Left ventricle myocardium inferior (tissue), 1 donor: ENCODE measurements around the gene HECW1. TPM values are rescaled to one million over a fixed set of nuclear protein-coding genes. Genes with fewer than 3 reads are reported as not detected.

Experiments used
- DNase-seq: peaks from one replicate; pipeline ENCODE4 v3.0.0-alpha.2; 2020
- H3K27ac ChIP-seq: fragments of 200-600 bp; replicated peaks from 2 replicates; pipeline ENCODE4 v1.8.0; 2021
- H3K27me3 ChIP-seq: fragments of 200-600 bp; 2 replicates; pipeline ENCODE4 v1.8.0; 2021; ENCODE audit warnings: low read depth
- H3K36me3 ChIP-seq: fragments of 200-600 bp; 2 replicates; pipeline ENCODE4 v1.8.0; 2021
- H3K4me1 ChIP-seq: fragments of 200-600 bp; 2 replicates; pipeline ENCODE4 v1.8.0; 2021
- H3K4me3 ChIP-seq: fragments of 200-600 bp; 2 replicates; pipeline ENCODE4 v1.8.0; 2021; ENCODE audit warnings: mild to moderate bottlenecking, moderate library complexity
- H3K9me3 ChIP-seq: fragments of 200-600 bp; replicated peaks from 2 replicates; pipeline ENCODE4 v1.8.0; 2021
- intact Hi-C: fragments of 100-400 bp; cut with micrococcal nuclease; formaldehyde crosslinking; loops from one replicate; pipeline ENCODE4 v1.11.0; 2022
- total RNA-seq: library from RNA; stranded (reverse); fragmentation: NEBNext Ultra II Directional; extraction: Animal tissue kit (Norgen Biotek cat#: 25700); gene quantifications from one replicate; pipeline ENCODE4 v1.2.1, GENCODE V29; 2021
- TF ChIP-seq, protein P1 (sequence below): fragments of 200-600 bp; IDR thresholded peaks from 2 replicates; pipeline ENCODE4 v1.8.0; 2021; ENCODE audit warnings: antibody characterized with exemption, mild to moderate bottlenecking, borderline replicate concordance
- donor health status: DM: no; HTN: yes; CAD: no; lungs with severe emphysema.

HECW1 gene
- total RNA-seq, 1 donor from 2014 or later, result not detected

GRCh38 chr7:43408981-43409380 is 296.5 kb downstream of the HECW1 start:
- TF ChIP-seq, protein P1, sequence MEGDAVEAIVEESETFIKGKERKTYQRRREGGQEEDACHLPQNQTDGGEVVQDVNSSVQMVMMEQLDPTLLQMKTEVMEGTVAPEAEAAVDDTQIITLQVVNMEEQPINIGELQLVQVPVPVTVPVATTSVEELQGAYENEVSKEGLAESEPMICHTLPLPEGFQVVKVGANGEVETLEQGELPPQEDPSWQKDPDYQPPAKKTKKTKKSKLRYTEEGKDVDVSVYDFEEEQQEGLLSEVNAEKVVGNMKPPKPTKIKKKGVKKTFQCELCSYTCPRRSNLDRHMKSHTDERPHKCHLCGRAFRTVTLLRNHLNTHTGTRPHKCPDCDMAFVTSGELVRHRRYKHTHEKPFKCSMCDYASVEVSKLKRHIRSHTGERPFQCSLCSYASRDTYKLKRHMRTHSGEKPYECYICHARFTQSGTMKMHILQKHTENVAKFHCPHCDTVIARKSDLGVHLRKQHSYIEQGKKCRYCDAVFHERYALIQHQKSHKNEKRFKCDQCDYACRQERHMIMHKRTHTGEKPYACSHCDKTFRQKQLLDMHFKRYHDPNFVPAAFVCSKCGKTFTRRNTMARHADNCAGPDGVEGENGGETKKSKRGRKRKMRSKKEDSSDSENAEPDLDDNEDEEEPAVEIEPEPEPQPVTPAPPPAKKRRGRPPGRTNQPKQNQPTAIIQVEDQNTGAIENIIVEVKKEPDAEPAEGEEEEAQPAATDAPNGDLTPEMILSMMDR, result no peak
- Histone ChIP-seq H3K4me3 (no peak overlapping the region), H3K9me3 (no peaks in the 10 kb centered on the region), H3K27ac (no peak overlapping the region), H3K36me3 (no peaks in the 10 kb centered on the region), H3K4me1 (no peaks in the 10 kb centered on the region), H3K27me3 (no peaks in the 10 kb centered on the region)
- intact Hi-C loops, result no loop called here
- DNase-seq, result no peak

DNA sequence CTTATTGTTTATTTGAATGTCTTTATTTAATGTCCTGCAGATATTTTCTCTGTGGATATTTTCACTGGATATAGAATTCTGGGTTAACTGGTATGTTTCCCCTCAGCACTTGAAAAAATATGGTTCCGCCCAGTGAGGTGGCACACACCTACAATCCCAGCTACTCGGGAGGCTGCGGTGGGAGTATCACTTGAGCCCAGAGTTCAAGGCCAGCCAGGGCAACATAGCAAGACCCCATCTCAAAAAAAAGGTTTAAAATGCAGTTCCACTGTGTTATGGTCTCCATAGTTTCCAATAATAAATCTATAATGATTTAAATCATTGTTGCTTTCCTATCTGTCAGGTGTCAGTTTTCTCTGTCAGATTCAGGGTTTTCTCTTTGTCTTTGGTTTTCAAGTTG is 305.0 kb downstream of the HECW1 start:
- Histone ChIP-seq H3K4me1 (no peaks in the 10 kb centered on the region), H3K36me3 (no peaks in the 10 kb centered on the region), H3K27me3 (peaks cover 16% of the 10 kb centered on the region), H3K4me3 (no peak overlapping the region), H3K27ac (no peak overlapping the region), H3K9me3 (no peaks in the 10 kb centered on the region)
- TF ChIP-seq, protein P1, result no peak
- intact Hi-C loops, result no loop called here
- no peak for DNase-seq

- no peaks in the 10 kb centered on the region for H3K4me1 ChIP-seq
- DNase-seq, result no peak
- H3K27me3 ChIP-seq, result no peaks in the 10 kb centered on the region
- intact Hi-C loops, result no loop called here
- peaks cover 5% of the 10 kb centered on the region for H3K9me3 ChIP-seq
- TF ChIP-seq, protein P1, result no peak
- no peaks in the 10 kb centered on the region for H3K36me3 ChIP-seq
- H3K4me3 ChIP-seq, result no peak overlapping the region
- no peak overlapping the region for H3K27ac ChIP-seq
Measured at GRCh38 chr7:43430411-43430810, 318.0 kb downstream of the HECW1 start.

GRCh38 chr7:43431020-43431595 is 318.7 kb downstream of the HECW1 start:
- no peak for DNase-seq
- H3K27me3 ChIP-seq, result no peaks in the 10 kb centered on the region
- H3K9me3 ChIP-seq, result peaks cover 5% of the 10 kb centered on the region
- H3K27ac ChIP-seq, result no peak overlapping the region
- no peak overlapping the region for H3K4me3 ChIP-seq
- H3K4me1 ChIP-seq, result no peaks in the 10 kb centered on the region
- intact Hi-C loops, result no loop called here
- H3K36me3 ChIP-seq, result no peaks in the 10 kb centered on the region
- TF ChIP-seq, protein P1, result no peak

- TF ChIP-seq, protein P1, result no peak
- Histone ChIP-seq H3K27me3 (peaks cover 4% of the 10 kb centered on the region), H3K4me3 (no peak overlapping the region), H3K9me3 (no peaks in the 10 kb centered on the region), H3K36me3 (no peaks in the 10 kb centered on the region), H3K4me1 (no peaks in the 10 kb centered on the region), H3K27ac (no peak overlapping the region)
- no peak for DNase-seq
- intact Hi-C loops, result no loop called here
Measured at GRCh38 chr7:43433639-43434038, 321.2 kb downstream of the HECW1 start.
